ENCODE measurements around the gene ZNF443.
"Not testable (repeated sequence)": the region's sequence is repeated elsewhere in the genome, so short reads cannot be mapped to it uniquely, and the experiment has no call there.

Gene ZNF443

GRCh38 chr19:12453495-12453894 lies 12.7 kb upstream of the ZNF443 start:
- Histone ChIP-seq H3K9me3 (ENCODE audit: control insufficient read depth, insufficient read depth, low read length) (no peaks in the 10 kb centered on the region), H3K36me3 (ENCODE audit: insufficient read depth, low read length) (no peaks in the 10 kb centered on the region), H3K4me1 (ENCODE audit: insufficient read depth, low read length) (no peaks in the 10 kb centered on the region), H3K9ac (ENCODE audit: low read depth, low read length) (no peak overlapping the region)

- Histone ChIP-seq H3K9ac (ENCODE audit: low read depth, low read length) (no peak overlapping the region), H3K36me3 (ENCODE audit: insufficient read depth, low read length) (no peaks in the 10 kb centered on the region), H3K9me3 (ENCODE audit: control insufficient read depth, insufficient read depth, low read length) (peaks cover 2% of the 10 kb centered on the region; the same call in 1 of the 2 replicates)
Observed at GRCh38 chr19:12450844-12451243, 10.0 kb upstream of the ZNF443 start.

GRCh38 chr19:12448808-12449207 lies 8.0 kb upstream of the ZNF443 start:
- Histone ChIP-seq H3K36me3 (ENCODE audit: insufficient read depth, low read length) (no peaks in the 10 kb centered on the region), H3K9me3 (ENCODE audit: control insufficient read depth, insufficient read depth, low read length) (peaks cover 2% of the 10 kb centered on the region; the same call in 1 of the 2 replicates), H3K9ac (ENCODE audit: low read depth, low read length) (no peak overlapping the region)

More at GRCh38 chr19:12450844-12451243, 10.0 kb upstream of the ZNF443 start:
- H3K4me1 ChIP-seq (ENCODE audit: insufficient read depth, low read length) = no peaks in the 10 kb centered on the region

GRCh38 chr19:12439686-12440540 lies 908 bp downstream of the ZNF443 start:
- H3K9ac ChIP-seq (ENCODE audit: low read depth, low read length) = peak overlapping the region; percentile 48; the same call in 1 of the 2 replicates
- not testable (repeated sequence) for H3K4me1 ChIP-seq (ENCODE audit: insufficient read depth, low read length); H3K9me3 ChIP-seq (ENCODE audit: control insufficient read depth, insufficient read depth, low read length); H3K36me3 ChIP-seq (ENCODE audit: insufficient read depth, low read length)

More at GRCh38 chr19:12448808-12449207, 8.0 kb upstream of the ZNF443 start:
- no peaks in the 10 kb centered on the region for H3K4me1 ChIP-seq (ENCODE audit: insufficient read depth, low read length)

- not testable (repeated sequence) for H3K9me3 ChIP-seq (ENCODE audit: control insufficient read depth, insufficient read depth, low read length); H3K36me3 ChIP-seq (ENCODE audit: insufficient read depth, low read length); H3K4me1 ChIP-seq (ENCODE audit: insufficient read depth, low read length); H3K9ac ChIP-seq (ENCODE audit: low read depth, low read length)
Observed at GRCh38 chr19:12430726-12431299, 10.0 kb downstream of the ZNF443 start.

GRCh38 chr19:12425888-12426274 lies 14.9 kb downstream of the ZNF443 start:
- Histone ChIP-seq H3K9ac (ENCODE audit: low read depth, low read length) (no peak overlapping the region), H3K9me3 (ENCODE audit: control insufficient read depth, insufficient read depth, low read length) (peaks cover under 1% of the 10 kb centered on the region; the same call in 1 of the 2 replicates), H3K36me3 (ENCODE audit: insufficient read depth, low read length) (no peaks in the 10 kb centered on the region; the same call in 1 of the 2 replicates), H3K4me1 (ENCODE audit: insufficient read depth, low read length) (no peaks in the 10 kb centered on the region)

GRCh38 chr19:12425236-12425887 lies 15.5 kb downstream of the ZNF443 start:
- H3K9me3 ChIP-seq (ENCODE audit: control insufficient read depth, insufficient read depth, low read length) = no peaks in the 10 kb centered on the region; the same call in 1 of the 2 replicates
- no peaks in the 10 kb centered on the region for H3K4me1 ChIP-seq (ENCODE audit: insufficient read depth, low read length)

GRCh38 chr19:12417273-12417672 lies 23.5 kb downstream of the ZNF443 start:
- H3K9ac ChIP-seq (ENCODE audit: low read depth, low read length); H3K36me3 ChIP-seq (ENCODE audit: insufficient read depth, low read length); H3K9me3 ChIP-seq (ENCODE audit: control insufficient read depth, insufficient read depth, low read length); H3K4me1 ChIP-seq (ENCODE audit: insufficient read depth, low read length): not testable (repeated sequence)

More at GRCh38 chr19:12425236-12425887, 15.5 kb downstream of the ZNF443 start:
- no peaks in the 10 kb centered on the region for H3K36me3 ChIP-seq (ENCODE audit: insufficient read depth, low read length)
- no peak overlapping the region for H3K9ac ChIP-seq (ENCODE audit: low read depth, low read length)

GRCh38 chr19:12411893-12412292 lies 28.9 kb downstream of the ZNF443 start:
- Histone ChIP-seq H3K4me1 (ENCODE audit: insufficient read depth, low read length) (no peaks in the 10 kb centered on the region), H3K9ac (ENCODE audit: low read depth, low read length) (no peak overlapping the region), H3K9me3 (ENCODE audit: control insufficient read depth, insufficient read depth, low read length) (no peaks in the 10 kb centered on the region), H3K36me3 (ENCODE audit: insufficient read depth, low read length) (no peaks in the 10 kb centered on the region)

GRCh38 chr19:12400633-12401502 lies 40.0 kb downstream of the ZNF443 start, which contains the start of gene ZNF799:
Gene ZNF799 (minus strand): TSS chr19:12401271. CDS start chr19:12401070, 201 bp downstream.
- H3K9me3 ChIP-seq (ENCODE audit: control insufficient read depth, insufficient read depth, low read length) = no peaks in the 10 kb centered on the region
- H3K4me1 ChIP-seq (ENCODE audit: insufficient read depth, low read length) = no peaks in the 10 kb centered on the region
- peak within 1 kb of the TSS; percentile 56 for H3K9ac ChIP-seq (ENCODE audit: low read depth, low read length)
- no peaks in the 10 kb centered on the region for H3K36me3 ChIP-seq (ENCODE audit: insufficient read depth, low read length)

- H3K9ac ChIP-seq (ENCODE audit: low read depth, low read length) = peak overlapping the region; percentile 56
- not testable (repeated sequence) for H3K4me1 ChIP-seq (ENCODE audit: insufficient read depth, low read length); H3K36me3 ChIP-seq (ENCODE audit: insufficient read depth, low read length); H3K9me3 ChIP-seq (ENCODE audit: control insufficient read depth, insufficient read depth, low read length)
Observed at GRCh38 chr19:12399901-12400632, 40.8 kb downstream of the ZNF443 start.

- not testable (repeated sequence) for H3K4me1 ChIP-seq (ENCODE audit: insufficient read depth, low read length); H3K9me3 ChIP-seq (ENCODE audit: control insufficient read depth, insufficient read depth, low read length); H3K9ac ChIP-seq (ENCODE audit: low read depth, low read length); H3K36me3 ChIP-seq (ENCODE audit: insufficient read depth, low read length)
Observed at GRCh38 chr19:12391148-12391547, 49.7 kb downstream of the ZNF443 start.

GRCh38 chr19:12386365-12386764 lies 54.5 kb downstream of the ZNF443 start:
- not testable (repeated sequence) for H3K36me3 ChIP-seq (ENCODE audit: insufficient read depth, low read length); H3K4me1 ChIP-seq (ENCODE audit: insufficient read depth, low read length); H3K9me3 ChIP-seq (ENCODE audit: control insufficient read depth, insufficient read depth, low read length); H3K9ac ChIP-seq (ENCODE audit: low read depth, low read length)
